Liver (tissue), 9 donors: ENCODE results near the gene PKP3. TPM values are rescaled to one million over a fixed set of nuclear protein-coding genes. Genes with fewer than 3 reads are reported as not detected.

Source experiments
- DNase-seq: peaks from one replicate; pipeline ENCODE4 v3.0.0-alpha.2; 2017; ENCODE audit warnings: low spot score
- H3K27ac ChIP-seq, 2 donors: one replicate each; pipeline ENCODE4 v1.7.0; 2013; ENCODE audit warnings: inconsistent platforms in 2 of 2, low read length in 2 of 2, control low read depth in 1 of 2, low read depth in 1 of 2, mild to moderate bottlenecking in 1 of 2
- H3K27me3 ChIP-seq, 4 donors: one replicate each; pipeline versions ENCODE4 v1.6.1 to v1.7.0; 2013; ENCODE audit warnings: low read length in 3 of 4, inconsistent platforms in 1 of 4, mild to moderate bottlenecking in 1 of 4, moderate library complexity in 1 of 4; ENCODE audit not compliant: control insufficient read depth in 4 of 4, insufficient read depth in 4 of 4
- H3K36me3 ChIP-seq, 4 donors: one replicate each; pipeline versions ENCODE4 v1.6.1 to v1.7.0; 2013; ENCODE audit warnings: low read length in 3 of 4, mild to moderate bottlenecking in 3 of 4, low read depth in 1 of 4, moderate library complexity in 1 of 4; ENCODE audit not compliant: control insufficient read depth in 4 of 4, insufficient read depth in 3 of 4
- H3K4me1 ChIP-seq, 4 donors: one replicate each; pipeline versions ENCODE4 v1.6.1 to v1.7.0; 2013; ENCODE audit warnings: low read length in 3 of 4, mild to moderate bottlenecking in 3 of 4, moderate library complexity in 1 of 4; ENCODE audit not compliant: control insufficient read depth in 4 of 4, insufficient read depth in 4 of 4
- H3K4me3 ChIP-seq, 3 donors: one replicate each; pipeline versions ENCODE4 v1.6.1 to v1.7.0; 2013; ENCODE audit warnings: low read length in 3 of 3, control low read depth in 1 of 3, low read depth in 1 of 3, mild to moderate bottlenecking in 1 of 3
- H3K9ac ChIP-seq, 2 donors: one replicate each; pipeline ENCODE4 v1.7.0; 2013; ENCODE audit warnings: low read length in 2 of 2, mild to moderate bottlenecking in 2 of 2, moderate library complexity in 2 of 2, control low read depth in 1 of 2, low read depth in 1 of 2
- H3K9me3 ChIP-seq, 4 donors: one replicate each; pipeline versions ENCODE4 v1.6.1 to v1.7.0; 2013; ENCODE audit warnings: low read length in 3 of 4; ENCODE audit not compliant: control insufficient read depth in 4 of 4
- EGR1 ChIP-seq, 2 donors: IDR thresholded peaks; 2 replicates each; pipeline ENCODE4 v1.6.1; 2016 to 2018; ENCODE audit warnings: antibody characterized with exemption in 2 of 2, low read depth in 2 of 2
- FOXA1 ChIP-seq: IDR thresholded peaks from 2 replicates; pipeline ENCODE4 v1.6.1; 2016; ENCODE audit warnings: antibody characterized with exemption
- FOXA2 ChIP-seq: IDR thresholded peaks from 2 replicates; pipeline ENCODE4 v1.6.1; 2016; ENCODE audit warnings: antibody characterized with exemption
- GABPA ChIP-seq, 2 donors: IDR thresholded peaks in 1 of 2; conservative IDR thresholded peaks in 1 of 2; 2 replicates each; pipeline ENCODE4 v1.6.1; 2016; ENCODE audit warnings: antibody characterized with exemption in 2 of 2, mild to moderate bottlenecking in 1 of 2, moderate library complexity in 1 of 2
- HNF4A ChIP-seq, 2 donors: conservative IDR thresholded peaks; 2 replicates each; pipeline ENCODE4 v1.6.1; 2016; ENCODE audit warnings: antibody characterized with exemption in 2 of 2, mild to moderate bottlenecking in 2 of 2
- HNF4G ChIP-seq: IDR thresholded peaks from 2 replicates; pipeline ENCODE4 v1.6.1; 2016; ENCODE audit warnings: antibody characterized with exemption
- JUND ChIP-seq, 2 donors: IDR thresholded peaks; 2 replicates each; pipeline ENCODE4 v1.6.1; 2016; ENCODE audit warnings: antibody characterized with exemption in 2 of 2
- NR2F2 ChIP-seq: IDR thresholded peaks from 2 replicates; pipeline ENCODE4 v1.6.1; 2016; ENCODE audit warnings: antibody characterized with exemption
- RAD21 ChIP-seq, 2 donors: IDR thresholded peaks; 2 replicates each; pipeline ENCODE4 v1.6.1; 2016; ENCODE audit warnings: antibody characterized with exemption in 2 of 2, mild to moderate bottlenecking in 2 of 2
- RXRA ChIP-seq, 2 donors: IDR thresholded peaks; 2 replicates each; pipeline ENCODE4 v1.6.1; 2017 to 2018; ENCODE audit warnings: antibody characterized with exemption in 2 of 2, mild to moderate bottlenecking in 1 of 2
- SP1 ChIP-seq: IDR thresholded peaks from 2 replicates; pipeline ENCODE4 v1.6.1; 2018; ENCODE audit warnings: antibody characterized with exemption, mild to moderate bottlenecking
- TAF1 ChIP-seq: conservative IDR thresholded peaks from 2 replicates; pipeline ENCODE4 v1.6.1; 2016; ENCODE audit warnings: antibody characterized with exemption, mild to moderate bottlenecking
- YY1 ChIP-seq: IDR thresholded peaks from 2 replicates; pipeline ENCODE4 v1.6.1; 2016; ENCODE audit warnings: antibody characterized with exemption, mild to moderate bottlenecking
- WGBS: extraction: QIAGEN DNeasy Blood & Tissue Kit; methylation state at CpG from one replicate; pipeline ENCODE4 v1.1.7; 2013; 5-methylcytosine and 5-hydroxymethylcytosine counted together
- polyA plus RNA-seq, 2 donors: library from polyadenylated mRNA; stranded (reverse) in 1 of 2; unstranded in 1 of 2; fragments of 200-250 nt in 1 of 2; fragments of >200 nt in 1 of 2; fragmentation: Nextera tagmentation in 1 of 2; extraction: Ambion mirVana in 1 of 2; gene quantifications; one replicate each; pipeline versions ENCODE4 v1.2.1 to v1.2.3, GENCODE V29; 2013 to 2015
- total RNA-seq, 2 donors: library from RNA; depleted of rRNA; stranded (reverse); fragments of >200 nt; gene quantifications; one replicate each; pipeline ENCODE4 v1.2.3, GENCODE V29; 2014
- TF ChIP-seq, protein P1 (sequence below): IDR thresholded peaks from 2 replicates; pipeline ENCODE4 v1.6.1; 2016; ENCODE audit warnings: antibody characterized with exemption
- TF ChIP-seq, protein P2 (sequence below): IDR thresholded peaks from 2 replicates; pipeline ENCODE4 v1.6.1; 2016; ENCODE audit warnings: antibody characterized with exemption, mild to moderate bottlenecking
- TF ChIP-seq, protein P3 (sequence below): IDR thresholded peaks from 2 replicates; pipeline ENCODE4 v1.6.1; 2016; ENCODE audit warnings: antibody characterized with exemption
- TF ChIP-seq, protein P4 (sequence below): IDR thresholded peaks from 2 replicates; pipeline ENCODE4 v1.6.1; 2016; ENCODE audit warnings: antibody characterized with exemption
- TF ChIP-seq, protein P5 (sequence below): fragments of 150-350 bp; IDR thresholded peaks from 2 replicates; pipeline ENCODE4 v1.5.1; 2017; ENCODE audit warnings: improper control_type of control experiment, low read depth, low read length; ENCODE audit not compliant: missing input control
- donor health status: healthy.
- donor health status: healthy.
- donor health status: healthy.
- donor health status: healthy.
- donor health status: healthy.

The PKP3 gene
- total and polyA plus RNA-seq, 4 donors = 0.08 to 0.37 (median 0.25) TPM; not detected in 1

DNA sequence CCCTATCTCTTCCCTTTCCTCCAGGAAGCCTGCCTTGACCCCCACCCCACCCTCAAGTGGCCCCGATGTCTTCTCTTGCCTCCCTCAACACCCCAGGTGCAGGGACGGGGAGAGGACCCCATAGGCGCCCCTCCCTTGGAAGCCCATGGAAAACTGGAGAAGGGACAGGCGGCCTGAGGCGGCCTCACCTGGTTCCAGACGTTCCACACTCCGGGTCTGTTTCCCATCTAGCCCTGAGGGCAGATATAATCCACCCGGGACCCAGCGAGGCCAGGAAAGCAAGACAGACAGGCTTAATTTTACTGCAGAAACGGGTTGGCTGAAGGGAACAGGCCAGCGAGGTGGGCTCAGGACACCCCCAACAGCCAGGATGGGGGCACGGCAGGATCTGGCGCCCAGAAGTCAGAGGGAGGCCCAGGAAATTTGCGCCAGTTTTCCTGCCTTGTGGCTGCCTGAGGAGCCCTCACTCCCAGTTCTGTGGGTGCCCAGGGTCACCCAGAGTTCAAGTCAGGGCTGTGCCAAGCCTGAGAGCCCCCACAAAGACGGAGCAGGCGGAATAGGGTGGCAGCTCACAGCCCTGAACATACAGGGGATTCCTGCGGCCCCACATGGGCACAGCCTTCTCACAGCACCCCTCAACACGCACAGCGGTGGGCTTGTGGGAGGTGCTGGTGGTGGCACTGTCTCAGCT lies 23.8 kb downstream of the PKP3 start:
- Histone ChIP-seq H3K36me3 (no peaks in the 10 kb centered on the region), H3K9me3 (no peaks in the 10 kb centered on the region), H3K27ac (no peak overlapping the region), H3K4me1 (peaks cover 7 to 45% (median 22%) of the 10 kb centered on the region in 4 donors), H3K9ac (peak overlapping the region in 1 of 2 donors; percentile 38), H3K4me3 (peak overlapping the region in 1 of 3 donors; percentile 56), H3K27me3 (no peaks in the 10 kb centered on the region)
- 73% methylated on average over 19 of the region's 19 CpGs for WGBS
- TF ChIP-seq YY1 (no peak), GABPA (IDR thresholded peaks at IDR 0.05 in 1 of 2, conservative IDR thresholded peaks at IDR 0.05 in 1 of 2) (no peak), RXRA (IDR thresholded peaks at IDR 0.05) (no peak), JUND (IDR thresholded peaks at IDR 0.05) (no peak), HNF4G (no peak), RAD21 (IDR thresholded peaks at IDR 0.05) (no peak), TAF1 (no peak), FOXA1 (no peak), SP1 (no peak), HNF4A (conservative IDR thresholded peaks at IDR 0.05) (no peak)
- TF ChIP-seq, protein P1, sequence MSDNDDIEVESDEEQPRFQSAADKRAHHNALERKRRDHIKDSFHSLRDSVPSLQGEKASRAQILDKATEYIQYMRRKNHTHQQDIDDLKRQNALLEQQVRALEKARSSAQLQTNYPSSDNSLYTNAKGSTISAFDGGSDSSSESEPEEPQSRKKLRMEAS = no peak
- TF ChIP-seq, protein P2, sequence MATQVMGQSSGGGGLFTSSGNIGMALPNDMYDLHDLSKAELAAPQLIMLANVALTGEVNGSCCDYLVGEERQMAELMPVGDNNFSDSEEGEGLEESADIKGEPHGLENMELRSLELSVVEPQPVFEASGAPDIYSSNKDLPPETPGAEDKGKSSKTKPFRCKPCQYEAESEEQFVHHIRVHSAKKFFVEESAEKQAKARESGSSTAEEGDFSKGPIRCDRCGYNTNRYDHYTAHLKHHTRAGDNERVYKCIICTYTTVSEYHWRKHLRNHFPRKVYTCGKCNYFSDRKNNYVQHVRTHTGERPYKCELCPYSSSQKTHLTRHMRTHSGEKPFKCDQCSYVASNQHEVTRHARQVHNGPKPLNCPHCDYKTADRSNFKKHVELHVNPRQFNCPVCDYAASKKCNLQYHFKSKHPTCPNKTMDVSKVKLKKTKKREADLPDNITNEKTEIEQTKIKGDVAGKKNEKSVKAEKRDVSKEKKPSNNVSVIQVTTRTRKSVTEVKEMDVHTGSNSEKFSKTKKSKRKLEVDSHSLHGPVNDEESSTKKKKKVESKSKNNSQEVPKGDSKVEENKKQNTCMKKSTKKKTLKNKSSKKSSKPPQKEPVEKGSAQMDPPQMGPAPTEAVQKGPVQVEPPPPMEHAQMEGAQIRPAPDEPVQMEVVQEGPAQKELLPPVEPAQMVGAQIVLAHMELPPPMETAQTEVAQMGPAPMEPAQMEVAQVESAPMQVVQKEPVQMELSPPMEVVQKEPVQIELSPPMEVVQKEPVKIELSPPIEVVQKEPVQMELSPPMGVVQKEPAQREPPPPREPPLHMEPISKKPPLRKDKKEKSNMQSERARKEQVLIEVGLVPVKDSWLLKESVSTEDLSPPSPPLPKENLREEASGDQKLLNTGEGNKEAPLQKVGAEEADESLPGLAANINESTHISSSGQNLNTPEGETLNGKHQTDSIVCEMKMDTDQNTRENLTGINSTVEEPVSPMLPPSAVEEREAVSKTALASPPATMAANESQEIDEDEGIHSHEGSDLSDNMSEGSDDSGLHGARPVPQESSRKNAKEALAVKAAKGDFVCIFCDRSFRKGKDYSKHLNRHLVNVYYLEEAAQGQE = no peak
- TF ChIP-seq, protein P3, sequence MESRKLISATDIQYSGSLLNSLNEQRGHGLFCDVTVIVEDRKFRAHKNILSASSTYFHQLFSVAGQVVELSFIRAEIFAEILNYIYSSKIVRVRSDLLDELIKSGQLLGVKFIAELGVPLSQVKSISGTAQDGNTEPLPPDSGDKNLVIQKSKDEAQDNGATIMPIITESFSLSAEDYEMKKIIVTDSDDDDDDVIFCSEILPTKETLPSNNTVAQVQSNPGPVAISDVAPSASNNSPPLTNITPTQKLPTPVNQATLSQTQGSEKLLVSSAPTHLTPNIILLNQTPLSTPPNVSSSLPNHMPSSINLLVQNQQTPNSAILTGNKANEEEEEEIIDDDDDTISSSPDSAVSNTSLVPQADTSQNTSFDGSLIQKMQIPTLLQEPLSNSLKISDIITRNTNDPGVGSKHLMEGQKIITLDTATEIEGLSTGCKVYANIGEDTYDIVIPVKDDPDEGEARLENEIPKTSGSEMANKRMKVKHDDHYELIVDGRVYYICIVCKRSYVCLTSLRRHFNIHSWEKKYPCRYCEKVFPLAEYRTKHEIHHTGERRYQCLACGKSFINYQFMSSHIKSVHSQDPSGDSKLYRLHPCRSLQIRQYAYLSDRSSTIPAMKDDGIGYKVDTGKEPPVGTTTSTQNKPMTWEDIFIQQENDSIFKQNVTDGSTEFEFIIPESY = no peak
- TF ChIP-seq, protein P4, sequence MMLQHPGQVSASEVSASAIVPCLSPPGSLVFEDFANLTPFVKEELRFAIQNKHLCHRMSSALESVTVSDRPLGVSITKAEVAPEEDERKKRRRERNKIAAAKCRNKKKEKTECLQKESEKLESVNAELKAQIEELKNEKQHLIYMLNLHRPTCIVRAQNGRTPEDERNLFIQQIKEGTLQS = no peak
- no peak for DNase-seq

DNA sequence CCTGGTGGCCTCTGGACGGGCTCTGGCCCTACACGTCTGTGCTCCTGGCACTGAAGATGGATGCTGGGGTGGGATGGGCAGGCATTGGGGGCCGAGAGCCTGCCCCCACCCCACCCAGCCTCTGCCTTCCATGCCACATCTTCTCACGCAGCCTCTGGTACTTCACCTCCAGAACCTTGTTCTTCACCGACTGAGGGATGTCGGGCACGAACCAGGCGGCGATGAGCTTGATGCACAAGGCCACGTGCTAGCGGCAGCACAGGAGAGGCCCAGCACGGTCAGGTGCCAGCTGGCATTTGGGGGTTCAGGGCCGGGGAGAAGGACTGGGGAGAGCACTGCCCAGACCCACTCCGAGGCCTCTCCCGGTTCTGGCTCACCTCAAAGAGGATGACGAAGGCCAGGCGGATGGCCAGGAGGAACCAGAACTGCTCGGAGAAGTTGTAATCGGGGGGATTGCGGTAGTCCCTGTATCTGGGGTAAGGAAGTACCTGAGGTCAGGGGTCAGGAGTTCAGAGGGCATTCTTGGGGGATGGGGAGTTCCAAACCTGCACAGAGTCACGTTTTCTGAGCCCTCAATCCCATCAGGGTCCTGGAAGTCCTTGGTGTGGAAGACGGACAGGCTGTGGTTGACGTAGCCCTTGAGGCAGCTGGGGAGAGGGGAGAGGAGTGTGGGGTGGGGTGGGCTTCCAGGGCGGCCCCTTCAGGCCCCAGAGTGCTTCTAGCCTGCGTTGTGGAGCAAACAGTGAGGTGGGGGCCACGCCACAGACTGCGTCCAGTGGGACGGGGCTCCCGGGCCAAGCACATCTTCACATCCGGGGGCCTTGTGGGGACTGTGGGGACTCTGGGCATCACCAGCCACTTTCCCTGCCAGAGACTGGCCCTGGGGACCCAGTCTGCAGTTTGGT lies 24.6 kb downstream of the PKP3 start:
- DNase-seq = no peak
- TF ChIP-seq TAF1 = no peak
- no peak for TF ChIP-seq GABPA (IDR thresholded peaks at IDR 0.05 in 1 of 2, conservative IDR thresholded peaks at IDR 0.05 in 1 of 2)
- TF ChIP-seq, protein P4 = no peak
- no peak for TF ChIP-seq FOXA1
- TF ChIP-seq NR2F2 = no peak
- no peak for TF ChIP-seq YY1
- TF ChIP-seq, protein P1 = no peak
- TF ChIP-seq RAD21 (IDR thresholded peaks at IDR 0.05) = no peak
- TF ChIP-seq RXRA (IDR thresholded peaks at IDR 0.05) = no peak
- no peak for TF ChIP-seq EGR1 (IDR thresholded peaks at IDR 0.05; ENCODE audit: low read depth in 2 of 2)
- TF ChIP-seq HNF4G = no peak
- TF ChIP-seq, protein P5, sequence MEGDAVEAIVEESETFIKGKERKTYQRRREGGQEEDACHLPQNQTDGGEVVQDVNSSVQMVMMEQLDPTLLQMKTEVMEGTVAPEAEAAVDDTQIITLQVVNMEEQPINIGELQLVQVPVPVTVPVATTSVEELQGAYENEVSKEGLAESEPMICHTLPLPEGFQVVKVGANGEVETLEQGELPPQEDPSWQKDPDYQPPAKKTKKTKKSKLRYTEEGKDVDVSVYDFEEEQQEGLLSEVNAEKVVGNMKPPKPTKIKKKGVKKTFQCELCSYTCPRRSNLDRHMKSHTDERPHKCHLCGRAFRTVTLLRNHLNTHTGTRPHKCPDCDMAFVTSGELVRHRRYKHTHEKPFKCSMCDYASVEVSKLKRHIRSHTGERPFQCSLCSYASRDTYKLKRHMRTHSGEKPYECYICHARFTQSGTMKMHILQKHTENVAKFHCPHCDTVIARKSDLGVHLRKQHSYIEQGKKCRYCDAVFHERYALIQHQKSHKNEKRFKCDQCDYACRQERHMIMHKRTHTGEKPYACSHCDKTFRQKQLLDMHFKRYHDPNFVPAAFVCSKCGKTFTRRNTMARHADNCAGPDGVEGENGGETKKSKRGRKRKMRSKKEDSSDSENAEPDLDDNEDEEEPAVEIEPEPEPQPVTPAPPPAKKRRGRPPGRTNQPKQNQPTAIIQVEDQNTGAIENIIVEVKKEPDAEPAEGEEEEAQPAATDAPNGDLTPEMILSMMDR = no peak
- TF ChIP-seq, protein P3 = no peak
- TF ChIP-seq SP1 = no peak
- no peak for TF ChIP-seq FOXA2
- no peak for TF ChIP-seq JUND (IDR thresholded peaks at IDR 0.05)

More for the DNA sequence above, 24.6 kb downstream of the PKP3 start:
- H3K27ac ChIP-seq = no peak overlapping the region
- peaks cover 7 to 38% (median 21%) of the 10 kb centered on the region in 4 donors for H3K4me1 ChIP-seq
- no peaks in the 10 kb centered on the region for H3K9me3 ChIP-seq
- no peaks in the 10 kb centered on the region for H3K27me3 ChIP-seq
- H3K36me3 ChIP-seq = no peaks in the 10 kb centered on the region
- no peak overlapping the region for H3K4me3 ChIP-seq
- no peak overlapping the region for H3K9ac ChIP-seq
- WGBS = 94% methylated on average over 30 of the region's 30 CpGs
